GM23248 (cell line): ENCODE measurements around the gene NAALADL2. TPM values are rescaled to one million over a fixed set of nuclear protein-coding genes. Genes with fewer than 3 reads are reported as not detected.

ENCODE experiments used
- DNase-seq: peaks from one replicate; pipeline ENCODE4 v3.0.0-alpha.2; 2015
- H2AFZ ChIP-seq: fragments of 200-600 bp; sonication (generic); 2 replicates; pipeline ENCODE4 v1.6.1; 2016; ENCODE audit warnings: antibody characterized with exemption
- H3F3A ChIP-seq: fragments of 200-600 bp; sonication (generic); 2 replicates; pipeline ENCODE4 v1.6.1; 2016; ENCODE audit warnings: mild to moderate bottlenecking, antibody characterized with exemption, mixed run types; ENCODE audit not compliant: insufficient read depth
- H3K27ac ChIP-seq: fragments of 200-600 bp; sonication (generic); 2 replicates; pipeline ENCODE4 v1.5.1; 2016; ENCODE audit warnings: mild to moderate bottlenecking
- H3K27me3 ChIP-seq: fragments of 200-600 bp; sonication (generic); replicated peaks from 2 replicates; pipeline ENCODE4 v1.6.1; 2016; ENCODE audit warnings: mild to moderate bottlenecking; ENCODE audit not compliant: insufficient read depth
- H3K36me3 ChIP-seq: fragments of 200-600 bp; sonication (generic); 2 replicates; pipeline ENCODE4 v1.6.1; 2016; ENCODE audit warnings: low read depth, mild to moderate bottlenecking
- H3K4me1 ChIP-seq: fragments of 200-600 bp; sonication (generic); 2 replicates; pipeline ENCODE4 v1.6.1; 2016; ENCODE audit warnings: mild to moderate bottlenecking; ENCODE audit not compliant: insufficient read depth
- H3K4me2 ChIP-seq: fragments of 200-600 bp; sonication (generic); one replicate; pipeline ENCODE4 v1.6.1; 2016; ENCODE audit warnings: mild to moderate bottlenecking; ENCODE audit not compliant: unreplicated experiment
- H3K4me3 ChIP-seq: fragments of 200-600 bp; sonication (generic); 2 replicates; pipeline ENCODE4 v1.5.1; 2016; ENCODE audit warnings: mild to moderate bottlenecking
- H3K79me2 ChIP-seq: fragments of 200-600 bp; sonication (generic); 2 replicates; pipeline ENCODE4 v1.6.1; 2016; ENCODE audit warnings: mild to moderate bottlenecking; ENCODE audit not compliant: insufficient read depth
- H3K9ac ChIP-seq: fragments of 200-600 bp; sonication (generic); 2 replicates; pipeline ENCODE4 v1.6.1; 2016; ENCODE audit warnings: mild to moderate bottlenecking
- H3K9me2 ChIP-seq: fragments of 200-600 bp; sonication (generic); 2 replicates; pipeline ENCODE4 v1.6.1; 2016; ENCODE audit warnings: mixed run types, mild to moderate bottlenecking, moderate library complexity; ENCODE audit not compliant: insufficient read depth
- H3K9me3 ChIP-seq: fragments of 200-600 bp; sonication (generic); one replicate; pipeline ENCODE4 v1.6.1; 2017; ENCODE audit warnings: low read depth
- H4K20me1 ChIP-seq: fragments of 200-600 bp; sonication (generic); 2 replicates; pipeline ENCODE4 v1.6.0; 2016; ENCODE audit not compliant: insufficient read depth
- EZH2 ChIP-seq: fragments of 200-600 bp; sonication (generic); IDR thresholded peaks from 2 replicates; pipeline ENCODE4 v1.6.1; 2018; ENCODE audit warnings: antibody characterized with exemption, mild to moderate bottlenecking; ENCODE audit not compliant: insufficient read depth, poor library complexity, severe bottlenecking
- EZH2phosphoT487 ChIP-seq: fragments of 200-600 bp; sonication (generic); IDR thresholded peaks from 2 replicates; pipeline ENCODE4 v1.6.1; 2018; ENCODE audit warnings: antibody characterized with exemption, moderate library complexity, mild to moderate bottlenecking, low read depth; ENCODE audit not compliant: insufficient read depth
- WGBS, 2 experiments: methylation state at CpG; one replicate each; pipeline ENCODE4 v1.1.6; 2015 to 2017; ENCODE audit warnings: low lambda C conversion rate in 2 of 2, low coverage in 1 of 2; ENCODE audit errors: missing lambda C conversion rate in 2 of 2; 5-methylcytosine and 5-hydroxymethylcytosine counted together
- in situ Hi-C: fragments of 300-500 bp; cut with MboI; formaldehyde crosslinking; loops from 2 replicates; pipeline ENCODE4 v1.15.0; 2020
- polyA plus RNA-seq: library from polyadenylated mRNA; unstranded; fragments of >200 nt; fragmentation: Nextera tagmentation; extraction: Ambion mirVana; gene quantifications from 2 replicates; pipeline ENCODE4 v1.2.1, GENCODE V29; 2016
- total RNA-seq: library from RNA; depleted of rRNA; stranded (reverse); fragments of >200 nt; shearing (Covaris generic); gene quantifications from 2 replicates; pipeline ENCODE4 v1.2.3, GENCODE V29; 2014

Gene NAALADL2
- total and polyA plus RNA-seq, 2 experiments from 2014 or later = 20.5 to 81.0 TPM

DNA sequence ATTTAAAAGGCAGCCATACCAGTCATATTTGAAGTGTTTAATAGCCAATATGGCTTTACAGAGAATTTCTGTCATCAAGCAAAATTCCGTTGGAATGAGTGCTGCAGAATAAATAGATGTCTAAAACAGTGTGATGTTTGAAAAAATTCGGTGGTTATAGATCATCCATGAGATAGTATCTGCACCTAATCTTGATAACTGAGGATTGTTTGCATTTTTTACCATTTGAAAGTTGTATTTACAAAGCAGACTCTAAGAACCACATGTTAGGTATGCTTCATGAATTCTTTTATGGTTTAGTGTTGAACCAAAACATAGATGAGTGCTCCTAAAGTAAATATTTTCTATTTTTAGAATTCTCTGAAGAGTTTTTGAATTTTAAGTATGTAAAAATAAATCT is 476.1 kb downstream of the NAALADL2 start:
- Histone ChIP-seq H3K27me3 (no peaks in the 10 kb centered on the region), H3K79me2 (no peaks in the 10 kb centered on the region), H3K4me2 (no peak overlapping the region), H3F3A (peaks cover 9% of the 10 kb centered on the region; the same call in 1 of the 2 replicates), H3K4me3 (no peak overlapping the region), H3K9me3 (no peaks in the 10 kb centered on the region), H3K36me3 (no peaks in the 10 kb centered on the region), H2AFZ (no peak overlapping the region), H3K27ac (no peak overlapping the region), H3K9me2 (no peaks in the 10 kb centered on the region), H3K9ac (no peak overlapping the region), H3K4me1 (peaks cover 29% of the 10 kb centered on the region), H4K20me1 (no peaks in the 10 kb centered on the region)
- WGBS, 2 experiments = 26 to 38% methylated on average over 2 of the region's 2 CpGs
- in situ Hi-C loops = no loop called here
- TF ChIP-seq EZH2 (no peak), EZH2phosphoT487 (no peak)
- peak; percentile 7 for DNase-seq

DNA sequence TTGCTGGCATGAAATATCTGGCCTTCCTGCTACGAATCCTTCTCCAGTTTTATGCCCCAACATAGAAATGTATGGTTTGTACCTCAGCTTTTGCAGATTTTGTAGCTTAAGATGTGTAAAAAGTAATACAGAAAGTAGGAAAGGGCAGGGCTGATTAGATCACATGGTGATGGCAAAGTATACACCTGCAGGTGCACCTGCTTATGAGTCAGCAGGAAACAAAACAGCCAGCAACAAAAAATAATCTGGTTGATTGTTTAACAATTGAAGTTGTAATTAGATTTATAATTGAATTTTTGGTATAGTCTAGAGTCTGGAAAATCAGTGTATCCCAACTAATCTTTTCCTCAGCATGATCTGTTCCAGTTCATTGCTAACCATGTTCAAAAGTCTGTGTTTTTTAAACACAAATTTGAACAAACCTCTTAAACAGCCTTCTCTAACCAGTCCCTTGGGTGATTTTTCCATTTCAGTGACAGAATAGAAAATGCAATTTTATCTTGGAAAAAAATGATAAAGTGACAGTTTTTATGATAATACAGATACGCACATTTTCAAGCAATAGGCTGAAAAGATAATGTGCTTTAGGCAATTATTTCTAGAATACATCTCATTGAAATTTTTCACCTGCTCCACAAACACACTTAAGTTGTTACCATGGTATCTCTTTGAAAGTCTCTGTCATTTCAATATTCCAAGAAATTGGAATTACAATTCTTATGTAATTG is 477.4 kb downstream of the NAALADL2 start:
- no peak overlapping the region for H2AFZ ChIP-seq
- H3F3A ChIP-seq = peaks cover 9% of the 10 kb centered on the region; the same call in 1 of the 2 replicates
- no peak overlapping the region for H3K4me3 ChIP-seq
- TF ChIP-seq EZH2phosphoT487 = no peak
- no peak for TF ChIP-seq EZH2
- H3K27me3 ChIP-seq = no peaks in the 10 kb centered on the region
- no peak overlapping the region for H3K4me2 ChIP-seq
- WGBS, 2 experiments = 95 to 97% methylated on average over 2 of the region's 2 CpGs
- peaks cover 29% of the 10 kb centered on the region for H3K4me1 ChIP-seq
- H3K27ac ChIP-seq = no peak overlapping the region
- no peaks in the 10 kb centered on the region for H4K20me1 ChIP-seq
- no peak overlapping the region for H3K9ac ChIP-seq
- H3K9me3 ChIP-seq = no peaks in the 10 kb centered on the region
- in situ Hi-C loops = no loop called here
- H3K9me2 ChIP-seq = no peaks in the 10 kb centered on the region
- no peak for DNase-seq
- no peaks in the 10 kb centered on the region for H3K36me3 ChIP-seq
- H3K79me2 ChIP-seq = no peaks in the 10 kb centered on the region

DNA sequence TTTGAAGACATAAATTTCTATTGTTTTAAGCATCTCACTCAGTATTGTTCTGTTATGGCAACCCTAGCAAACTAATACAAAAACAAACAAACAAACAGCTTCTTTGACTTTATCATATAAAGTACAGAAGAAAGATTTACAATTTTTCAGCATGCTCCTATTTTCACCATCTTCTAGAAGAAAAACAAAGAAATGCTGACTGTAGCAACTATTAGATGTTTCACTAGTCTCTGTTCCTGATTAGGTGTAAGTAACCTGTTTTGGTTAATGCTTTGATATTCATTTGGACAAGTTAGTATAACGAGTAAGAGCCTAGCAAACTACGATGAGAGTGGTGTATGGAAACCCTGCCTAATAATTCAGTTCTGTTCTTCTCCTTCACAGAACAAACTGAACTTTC is 478.5 kb downstream of the NAALADL2 start:
- Histone ChIP-seq H3K36me3 (no peaks in the 10 kb centered on the region), H4K20me1 (no peaks in the 10 kb centered on the region), H3K79me2 (no peaks in the 10 kb centered on the region), H3K4me1 (peaks cover 29% of the 10 kb centered on the region), H3K9ac (no peak overlapping the region), H3K27me3 (no peaks in the 10 kb centered on the region), H2AFZ (no peak overlapping the region), H3K4me2 (no peak overlapping the region), H3K27ac (no peak overlapping the region), H3K4me3 (no peak overlapping the region), H3K9me2 (no peaks in the 10 kb centered on the region), H3K9me3 (no peaks in the 10 kb centered on the region), H3F3A (peaks cover 9% of the 10 kb centered on the region; the same call in 1 of the 2 replicates)
- TF ChIP-seq EZH2phosphoT487 = no peak
- no peak for TF ChIP-seq EZH2
- 87 to 90% methylated on average over 2 of the region's 2 CpGs for WGBS, 2 experiments
- in situ Hi-C loops = no loop called here
- DNase-seq = no peak

DNA sequence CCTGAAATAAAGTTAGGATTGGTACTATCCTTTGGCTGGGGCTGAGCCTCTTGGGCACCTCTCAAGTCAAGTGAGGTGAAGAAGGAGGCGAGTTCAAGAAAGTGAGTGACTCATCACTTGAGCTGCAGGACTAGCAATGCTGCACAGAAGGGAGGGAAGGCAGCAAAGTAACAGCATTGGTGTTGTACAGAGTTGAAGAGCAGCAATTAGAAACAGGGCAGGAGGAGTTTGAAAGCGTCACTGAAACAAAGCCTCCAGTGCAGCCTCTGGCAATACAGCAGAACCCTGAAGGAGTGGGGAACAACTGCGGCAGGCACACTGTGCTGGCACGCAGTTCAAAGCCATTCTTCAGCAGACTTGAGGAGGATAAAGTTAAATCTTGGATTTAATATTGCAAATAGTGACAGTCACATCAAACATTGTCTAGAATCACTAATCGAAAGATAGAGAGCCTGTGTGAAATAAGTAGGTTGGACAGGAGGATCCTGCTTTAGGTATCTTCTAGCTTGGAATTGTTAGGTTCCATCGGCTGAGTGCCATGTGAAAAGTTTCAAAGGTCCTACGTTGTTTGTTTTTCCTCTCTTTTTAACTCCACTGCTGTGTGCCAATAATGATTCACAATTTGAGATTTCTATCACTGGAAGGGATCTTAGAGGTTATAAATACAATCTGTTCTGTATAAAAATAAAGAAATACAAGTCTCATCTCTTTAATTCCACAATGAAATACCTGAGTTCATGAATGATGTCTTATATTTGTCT is 479.8 kb downstream of the NAALADL2 start:
- Histone ChIP-seq H3K9me3 (no peaks in the 10 kb centered on the region), H3K4me3 (peak overlapping the region; percentile 13), H3K4me1 (peaks cover 29% of the 10 kb centered on the region), H3F3A (peaks cover 9% of the 10 kb centered on the region; the same call in 1 of the 2 replicates), H4K20me1 (no peaks in the 10 kb centered on the region), H3K27me3 (no peaks in the 10 kb centered on the region), H3K4me2 (peak overlapping the region; percentile 58), H3K9me2 (no peaks in the 10 kb centered on the region), H2AFZ (peak overlapping the region; percentile 22), H3K27ac (peak overlapping the region; percentile 1), H3K36me3 (no peaks in the 10 kb centered on the region), H3K79me2 (no peaks in the 10 kb centered on the region), H3K9ac (no peak overlapping the region; the same call in 1 of the 2 replicates)
- 5 to 8% methylated on average over 7 of the region's 7 CpGs for WGBS, 2 experiments
- in situ Hi-C loops = no loop called here
- TF ChIP-seq EZH2 = no peak
- TF ChIP-seq EZH2phosphoT487 = no peak
- peak; percentile 89 for DNase-seq
